Muscle of back (tissue), 13 donors: ENCODE data around the gene CALY. TPM values are rescaled to one million over a fixed set of nuclear protein-coding genes. Genes with fewer than 3 reads are reported as not detected.
"Not testable (repeated sequence)": the region's sequence is repeated elsewhere in the genome, so short reads cannot be mapped to it uniquely, and the experiment has no call there.

ENCODE experiments used
- DNase-seq, 3 donors: peaks; one replicate each; pipeline versions ENCODE4 v3.0.0 to v3.0.0-alpha.2; 2013
- long read RNA-seq, 9 donors: transcript quantifications; one replicate each; lab custom pipeline, GENCODE V29; 2026
- polyA plus RNA-seq, 10 donors: library from polyadenylated mRNA; unstranded; fragments of 120-200 nt; gene quantifications; one replicate each; pipeline ENCODE4 v1.2.1, GENCODE V29; 2013; ENCODE audit not compliant: insufficient read length in 10 of 10

Gene CALY
- under 1 TPM in 1 of 10 donors, not detected in 9; 0.30 TPM for polyA plus RNA-seq
- long read RNA-seq, donor 1: 0 reads
- long read RNA-seq, donor 2: 0 reads
- long read RNA-seq, donor 3: 0 reads
- long read RNA-seq, donor 4: 0 reads
- long read RNA-seq, donor 5: 0 reads
- long read RNA-seq, donor 6, partial matches to known transcripts: 0 of 1 reads
- long read RNA-seq, donor 6, other reads (novel, unspliced or antisense): 0 of 1 reads
- long read RNA-seq, donor 7: 0 reads
- long read RNA-seq, donor 8: 0 reads
- long read RNA-seq, donor 9: 0 reads

- peak in 1 of 3 donors; percentile 30 for DNase-seq
Observed at GRCh38 chr10:133336577-133337369, at the start of gene CALY. CALY (minus strand) TSS chr10:133336896; CDS start chr10:133328989, 7,907 bp downstream.

- DNase-seq: no peak
Observed at GRCh38 chr10:133385214-133385613, 48.5 kb upstream of the CALY start.

- DNase-seq: no peak
Observed at GRCh38 chr10:133384071-133384470, 47.4 kb upstream of the CALY start.

DNA sequence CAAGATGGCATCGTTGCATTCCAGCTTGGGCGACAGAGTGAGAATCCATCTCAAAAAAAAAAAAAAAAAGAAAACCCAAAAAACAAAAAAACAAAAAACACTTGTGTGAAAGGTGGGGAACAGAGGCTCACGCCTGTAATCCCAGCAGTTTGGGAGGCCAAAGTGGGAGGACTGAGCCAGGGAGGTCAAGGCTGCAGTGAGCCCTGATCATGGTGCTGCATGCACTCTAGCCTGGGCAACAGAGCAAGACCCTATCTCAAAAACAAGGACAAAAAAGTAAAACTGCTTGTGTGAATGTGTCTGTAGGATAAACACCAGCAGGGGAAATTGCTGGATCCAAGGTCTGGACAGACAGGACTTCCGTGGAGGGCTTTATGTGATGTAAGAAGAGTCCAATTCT, 46.9 kb upstream of the CALY start:
- DNase-seq: no peak

GRCh38 chr10:133381036-133381435, 44.3 kb upstream of the CALY start:
- no peak for DNase-seq

GRCh38 chr10:133379801-133380666, 43.3 kb upstream of the CALY start:
- no peak for DNase-seq

DNA sequence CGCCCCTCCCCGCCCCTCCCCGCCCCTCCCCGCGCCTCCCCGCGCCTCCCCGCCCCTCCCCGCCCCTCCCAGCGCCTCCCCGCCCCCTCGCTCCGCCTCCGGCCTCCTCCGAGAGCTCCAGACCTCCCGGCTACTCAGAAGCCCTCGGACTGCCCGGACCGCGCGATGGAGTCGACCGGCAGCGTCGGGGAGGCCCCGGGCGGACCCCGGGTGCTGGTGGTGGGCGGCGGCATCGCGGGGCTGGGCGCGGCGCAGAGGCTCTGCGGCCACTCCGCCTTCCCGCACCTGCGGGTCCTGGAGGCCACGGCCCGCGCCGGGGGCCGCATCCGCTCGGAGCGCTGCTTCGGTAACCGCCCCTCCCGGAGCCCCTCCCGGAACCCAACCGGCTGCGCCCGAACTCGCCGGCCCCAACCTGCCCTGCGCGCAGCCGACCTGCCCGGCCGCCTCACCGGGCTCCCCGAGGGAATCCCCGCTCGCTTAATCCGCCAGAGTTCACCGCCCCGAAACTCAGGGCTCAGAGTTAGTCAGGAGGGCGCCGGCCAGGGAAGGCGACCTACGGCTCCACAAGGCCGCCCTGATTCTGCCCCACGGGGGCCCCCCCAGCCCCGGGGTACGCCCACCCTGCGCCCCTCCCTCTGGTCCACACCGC, 42.6 kb upstream of the CALY start, which contains the start of gene PAOX:
PAOX (plus strand) TSS at position 111 of the 649 bp plus-strand sequence; CDS start at position 166, 55 bp downstream.
- peak; percentile 42 to 74 (median 65) for DNase-seq

DNA sequence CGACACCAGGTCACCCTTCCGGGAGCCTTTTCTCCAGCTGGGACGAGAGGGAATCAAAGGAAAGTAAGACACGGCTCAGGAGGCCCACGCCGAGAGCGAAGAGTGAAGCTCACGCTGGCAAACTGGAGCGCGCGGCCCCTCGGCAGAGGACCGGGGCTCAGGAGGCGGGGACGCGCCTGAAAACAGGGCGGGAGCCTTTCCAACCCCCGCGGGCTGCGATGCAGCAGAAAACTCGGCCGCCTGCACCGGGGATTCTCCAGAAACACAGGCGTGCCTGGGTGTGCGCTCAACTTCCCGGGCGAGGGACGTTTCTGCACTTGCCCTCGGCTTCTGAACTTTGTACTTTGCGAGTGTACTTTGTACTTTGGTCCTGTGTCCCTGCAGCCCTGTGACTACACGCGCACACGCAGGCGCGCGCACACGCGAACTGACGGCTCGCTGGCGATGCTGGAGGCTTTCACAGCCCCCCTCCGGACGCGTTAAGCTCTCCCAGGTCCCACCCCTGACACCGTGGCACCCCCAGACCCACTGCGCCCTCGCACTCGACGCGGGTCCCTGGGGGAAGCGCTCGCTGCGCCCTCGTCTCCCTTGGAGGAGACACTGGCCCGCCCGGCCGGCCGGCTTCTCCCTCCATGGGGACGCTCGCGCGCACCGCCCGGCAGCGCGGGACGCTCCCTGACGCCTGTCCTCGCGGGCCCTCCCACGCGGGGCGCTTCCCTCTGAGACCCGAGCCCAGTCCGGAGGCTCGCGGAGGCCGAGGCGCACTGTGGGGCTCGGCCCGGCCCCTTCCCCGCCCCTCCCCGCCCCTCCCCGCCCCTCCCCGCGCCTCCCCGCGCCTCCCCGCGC, 41.8 kb upstream of the CALY start:
- peak; percentile 34 to 89 (median 64) for DNase-seq

DNA sequence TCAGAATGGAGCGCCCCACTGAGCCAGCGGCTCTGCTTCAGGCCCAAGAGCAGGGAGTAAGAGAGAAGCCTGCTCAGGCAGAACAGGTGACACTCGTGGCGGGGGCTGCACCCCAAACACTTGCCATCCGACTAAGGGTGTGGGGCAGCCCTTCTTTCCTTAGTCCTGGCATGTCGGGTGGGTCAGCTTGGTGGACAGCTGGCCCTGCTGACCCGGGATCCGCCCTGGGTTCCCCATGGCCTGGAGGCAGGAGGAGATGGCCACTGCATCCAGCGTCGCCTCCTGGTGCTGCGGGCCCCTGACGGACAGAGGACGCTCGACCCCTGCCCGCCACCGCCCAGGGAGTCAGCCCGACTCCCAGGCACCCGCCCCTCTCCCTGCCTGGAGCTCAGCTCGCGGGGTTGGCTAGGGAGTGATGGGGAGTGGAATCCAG, 41.1 kb upstream of the CALY start:
- no peak for DNase-seq

GRCh38 chr10:133377025-133377817, 40.5 kb upstream of the CALY start:
- DNase-seq: no peak

- not testable (repeated sequence) for DNase-seq
Observed at GRCh38 chr10:133376183-133376582, 39.5 kb upstream of the CALY start.

- DNase-seq: no peak
Observed at GRCh38 chr10:133375357-133376115, 38.8 kb upstream of the CALY start.

DNA sequence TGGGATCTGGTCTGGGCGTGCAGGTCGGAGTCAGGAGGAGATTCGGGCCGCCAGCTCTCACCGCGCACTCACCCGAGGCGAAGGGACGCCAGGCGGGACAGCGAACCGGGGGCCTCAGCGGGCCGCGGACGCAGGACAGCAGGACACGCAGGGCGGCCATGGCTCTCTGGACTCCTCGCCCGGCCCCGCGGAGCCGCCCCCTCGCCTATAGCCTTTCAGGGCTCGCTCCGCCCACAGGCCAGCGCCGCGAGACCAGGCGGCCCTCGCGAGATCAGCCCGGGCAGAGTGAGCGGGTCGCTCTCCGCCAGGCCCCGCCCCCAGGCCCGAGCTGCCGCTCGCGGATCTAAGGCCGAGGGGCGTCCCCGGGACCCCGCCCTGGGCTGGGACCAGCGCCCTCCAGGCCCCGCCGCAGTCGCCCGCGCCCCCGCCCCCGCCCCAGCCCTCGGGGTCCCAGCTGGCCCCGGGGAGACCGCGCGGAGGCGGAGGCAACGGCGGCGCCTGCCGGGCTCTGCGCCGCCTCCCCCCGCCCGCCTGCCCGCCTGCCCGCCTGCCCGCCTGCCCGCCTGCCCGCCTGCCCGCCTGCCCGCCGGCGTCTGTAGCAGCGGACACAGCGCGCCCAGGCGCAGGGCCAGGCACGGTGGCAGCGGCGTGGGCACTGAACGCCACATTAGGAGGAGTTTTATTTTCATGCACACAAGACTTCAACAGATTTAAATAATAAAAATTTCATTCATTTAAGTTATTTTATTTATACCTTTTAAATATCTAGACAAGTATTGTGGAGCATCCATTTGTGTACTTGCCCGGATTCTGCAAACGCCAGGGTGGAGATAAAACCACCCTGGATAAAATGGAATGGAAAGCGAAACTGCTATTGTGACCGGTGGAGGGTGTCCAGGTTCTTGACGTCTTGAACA, 36.7 kb upstream of the CALY start, which contains the start of gene ECHS1:
ECHS1 (minus strand) TSS at position 181 of the 917 bp plus-strand sequence; CDS start at position 160, 21 bp downstream.
- peak; percentile 94 to 98 (median 97) for DNase-seq

- no peak for DNase-seq
Observed at GRCh38 chr10:133372507-133372906, 35.8 kb upstream of the CALY start.

GRCh38 chr10:133370030-133370786, 33.5 kb upstream of the CALY start:
- DNase-seq: peak in 1 of 3 donors; percentile 18

- no peak for DNase-seq
Observed at GRCh38 chr10:133368153-133368552, 31.5 kb upstream of the CALY start.

GRCh38 chr10:133367461-133367860, 30.8 kb upstream of the CALY start:
- not testable (repeated sequence) for DNase-seq
